DMS153 (cell line): Measurements from ENCODE around the gene UBE2J1.
"Not testable (repeated sequence)": the region's sequence is repeated elsewhere in the genome, so short reads cannot be mapped to it uniquely, and the experiment has no call there.

Experiments
- DNase-seq: peaks from one replicate; lab custom pipeline; 2025; lab: John Stamatoyannopoulos, UW

The UBE2J1 gene

GRCh38 chr6:89320012-89320559 lies 32.4 kb downstream of the UBE2J1 start:
- DNase-seq: no peak

DNA sequence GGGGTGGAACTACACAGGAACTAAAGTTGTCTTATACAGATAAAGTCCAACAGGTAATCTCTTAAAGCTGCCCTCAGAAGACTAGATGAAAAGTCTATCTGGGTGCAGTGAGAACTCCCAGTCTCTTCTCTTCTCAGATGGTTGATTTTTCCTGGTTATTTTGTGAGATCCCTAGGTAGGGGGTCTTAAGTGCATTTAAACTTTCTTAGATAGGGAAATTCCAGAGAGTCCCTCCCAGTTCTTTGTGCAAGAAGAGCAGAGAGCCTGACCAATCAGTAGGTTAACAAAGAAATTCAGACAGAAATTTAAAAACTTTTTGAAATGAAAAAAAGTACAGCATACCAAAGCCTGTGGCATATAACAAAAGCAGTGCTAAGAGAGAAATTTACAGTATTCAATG lies 35.5 kb downstream of the UBE2J1 start:
- no peak for DNase-seq

DNA sequence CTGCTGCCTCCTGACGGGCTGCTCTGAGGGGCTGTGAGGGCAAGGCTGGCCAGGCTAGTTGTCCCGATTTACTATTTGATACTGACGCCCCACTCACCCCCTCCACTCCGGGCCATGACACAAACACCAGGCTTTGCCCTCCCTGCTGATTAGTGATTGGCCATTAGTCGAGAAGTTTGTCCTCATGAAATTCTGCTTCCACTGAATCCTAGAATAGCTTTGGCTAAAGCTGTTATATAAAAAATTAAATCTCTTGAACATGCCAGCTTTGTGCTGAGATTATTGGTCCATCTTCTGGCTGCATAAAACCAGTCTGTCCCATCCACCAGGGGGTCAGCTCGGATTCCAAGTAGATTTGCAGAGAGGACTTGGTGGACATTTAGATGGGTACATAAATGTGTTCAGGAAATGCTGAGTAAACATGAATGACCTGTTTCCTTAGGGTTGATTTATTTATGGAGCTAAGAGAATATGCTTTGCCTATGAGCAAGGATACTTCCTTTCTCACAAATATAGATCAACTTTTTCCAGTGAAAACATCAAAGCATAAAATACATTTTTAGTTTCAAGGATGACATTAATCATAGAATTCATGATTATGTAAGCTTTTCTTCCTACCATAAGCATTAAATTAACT lies 37.2 kb downstream of the UBE2J1 start, which contains the start of gene GABRR2:
GABRR2 (minus strand) TSS at position 51 of the 637 bp plus-strand sequence. CDS start 134 bp downstream, outside the sequence.
- no peak for DNase-seq

- no peak for DNase-seq
Observed at GRCh38 chr6:89314692-89315091, 37.8 kb downstream of the UBE2J1 start.

DNA sequence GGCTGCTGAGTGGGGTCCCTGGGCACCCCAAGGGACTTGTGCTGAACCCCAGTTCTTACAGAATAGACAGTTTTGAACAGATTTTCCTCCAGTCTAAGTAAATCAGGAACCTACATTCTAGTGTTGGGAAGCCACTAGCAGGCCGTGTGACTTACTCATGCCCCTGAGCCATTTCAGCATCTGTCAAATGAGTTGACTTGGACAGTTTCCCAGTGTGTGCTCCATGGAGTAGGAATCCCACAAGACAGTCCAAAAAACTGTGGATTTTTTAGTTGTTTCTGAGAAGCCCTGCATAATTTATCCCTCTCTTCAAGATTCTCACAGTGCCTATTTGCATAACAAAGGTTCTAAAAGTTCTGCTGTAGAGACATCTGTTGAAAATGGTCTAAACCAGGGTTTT lies 39.5 kb downstream of the UBE2J1 start:
- no peak for DNase-seq

DNA sequence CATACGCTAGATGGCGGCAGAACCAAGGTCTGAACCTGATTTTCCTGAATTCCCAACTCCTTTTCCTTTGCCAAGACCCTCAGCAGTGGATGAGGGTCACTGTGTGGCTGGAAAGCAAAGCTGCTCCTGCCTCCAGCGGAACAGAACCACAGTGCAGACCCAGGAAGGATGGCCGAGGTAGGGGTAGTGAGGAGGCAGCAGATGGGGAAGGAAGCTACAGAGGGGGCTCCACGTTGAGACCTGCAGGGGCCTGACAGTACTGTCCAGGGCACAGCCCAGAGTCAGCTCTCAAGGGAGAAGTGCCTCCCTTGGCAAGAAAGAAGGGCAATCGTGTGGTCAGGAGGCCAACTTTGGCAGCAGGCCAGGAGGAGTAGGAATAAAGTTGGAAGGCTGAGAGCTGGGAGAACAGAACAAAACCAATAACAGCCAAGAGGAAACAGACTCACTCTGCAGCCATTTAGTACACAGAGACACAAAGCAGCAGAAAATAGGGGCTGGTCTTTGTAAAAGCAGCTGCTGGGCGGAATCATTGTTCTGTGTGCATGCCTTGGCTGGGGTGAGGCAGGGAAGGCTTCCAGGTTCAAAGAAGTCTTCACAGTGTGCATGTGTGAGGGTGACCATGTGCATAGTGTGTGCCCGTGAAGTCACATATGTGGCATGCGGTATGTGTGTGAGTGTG lies 40.5 kb downstream of the UBE2J1 start:
- DNase-seq: peak; percentile 71

- DNase-seq: no peak
Observed at GRCh38 chr6:89311530-89311852, 41.0 kb downstream of the UBE2J1 start.

GRCh38 chr6:89310929-89311328 lies 41.6 kb downstream of the UBE2J1 start:
- DNase-seq: no peak

DNA sequence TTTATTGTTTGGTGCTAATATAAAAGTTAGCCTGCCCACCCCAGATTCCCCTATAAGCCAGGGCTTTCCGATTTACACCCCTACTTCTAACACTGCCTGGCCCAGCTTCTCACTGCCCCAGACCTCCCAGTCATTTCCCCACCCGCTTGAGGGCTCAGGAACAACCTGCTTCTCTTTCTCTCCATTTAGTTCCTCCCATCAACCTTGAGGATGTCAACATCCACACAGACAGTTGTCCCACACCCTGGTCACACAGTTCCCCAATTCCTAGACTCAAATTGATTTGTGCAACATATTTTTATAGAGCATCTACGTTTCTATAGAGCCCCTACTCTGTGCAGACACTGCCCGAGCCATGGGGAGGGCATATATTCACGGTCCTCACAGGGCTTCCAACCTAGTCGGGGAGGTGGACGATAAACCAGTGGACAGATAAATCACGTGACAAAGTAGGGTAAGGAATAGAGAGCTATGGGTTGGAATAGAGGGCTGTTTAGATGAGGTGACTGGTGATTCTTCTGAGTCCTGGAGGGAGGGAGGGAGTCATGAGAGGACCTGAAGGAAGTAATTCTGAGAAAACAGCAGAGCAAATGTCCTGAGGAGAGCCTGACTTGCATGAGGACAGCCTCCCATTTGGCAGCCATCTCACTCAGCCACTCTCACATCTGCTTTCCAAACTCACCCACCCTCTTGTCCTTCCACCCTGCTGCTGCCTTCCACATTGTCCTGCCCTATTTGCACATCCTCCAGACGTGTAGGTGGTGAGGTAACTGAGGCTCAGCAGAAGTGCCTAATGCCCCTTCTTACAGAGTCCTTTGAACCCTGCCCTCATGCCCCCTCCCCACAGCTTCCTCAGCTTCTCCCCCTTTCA lies 43.8 kb downstream of the UBE2J1 start:
- DNase-seq: no peak

GRCh38 chr6:89304517-89304916 lies 48.0 kb downstream of the UBE2J1 start:
- DNase-seq: not testable (repeated sequence)

GRCh38 chr6:89302936-89303335 lies 49.6 kb downstream of the UBE2J1 start:
- DNase-seq: no peak

GRCh38 chr6:89302195-89302770 lies 50.2 kb downstream of the UBE2J1 start:
- DNase-seq: no peak

DNA sequence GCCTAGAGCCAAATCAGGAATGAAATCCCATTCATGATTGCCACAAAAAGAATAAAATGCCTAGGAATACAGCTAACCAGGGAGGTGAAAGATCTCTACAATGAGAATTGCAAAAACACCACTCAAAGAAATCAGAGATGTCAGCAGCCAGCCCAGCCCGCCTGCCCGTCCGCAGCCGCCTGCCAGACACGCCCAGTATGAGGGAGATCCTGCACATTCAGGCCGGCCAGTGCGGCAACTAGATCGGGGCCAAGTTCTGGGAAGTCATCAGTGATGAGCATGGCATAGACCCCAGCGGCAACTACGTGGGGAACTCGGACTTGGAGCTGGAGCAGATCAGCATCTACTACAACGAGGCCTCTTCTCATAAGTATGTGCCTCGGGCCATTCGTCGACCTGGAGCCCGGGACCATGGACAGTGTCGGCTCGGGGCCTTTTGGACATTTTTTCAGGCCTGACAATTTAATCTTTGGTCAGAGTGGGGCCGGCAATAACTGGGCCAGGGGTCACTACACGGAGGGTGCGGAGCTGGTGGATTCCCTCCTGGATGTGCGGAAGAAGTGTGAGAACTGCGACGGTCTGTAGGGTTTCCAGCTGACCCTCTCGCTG lies 50.8 kb downstream of the UBE2J1 start:
- no peak for DNase-seq

GRCh38 chr6:89299466-89299850 lies 53.1 kb downstream of the UBE2J1 start:
- DNase-seq: peak; percentile 42

- no peak for DNase-seq
Observed at GRCh38 chr6:89298680-89299465, 53.6 kb downstream of the UBE2J1 start.

GRCh38 chr6:89297695-89298351 lies 54.7 kb downstream of the UBE2J1 start:
- no peak for DNase-seq

DNA sequence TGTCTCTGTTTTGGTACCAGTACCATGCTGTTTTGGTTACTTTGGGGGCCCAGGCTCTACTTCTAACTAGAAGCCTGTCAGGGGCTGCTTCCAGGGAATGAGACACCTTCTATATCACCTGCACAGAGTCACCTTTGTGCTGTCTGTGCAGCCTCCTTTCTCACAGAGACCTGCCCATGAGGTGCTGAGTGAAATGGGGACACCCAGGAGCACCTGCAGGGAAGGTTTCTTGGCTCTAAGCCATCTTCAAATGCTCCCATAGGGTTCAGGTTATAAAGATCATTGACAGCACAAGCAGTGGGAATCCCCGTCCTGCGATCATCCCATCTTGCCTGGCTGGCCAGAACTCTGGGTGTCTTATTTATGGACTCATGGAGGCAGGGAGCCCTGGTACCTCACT lies 56.5 kb downstream of the UBE2J1 start:
- DNase-seq: no peak

DNA sequence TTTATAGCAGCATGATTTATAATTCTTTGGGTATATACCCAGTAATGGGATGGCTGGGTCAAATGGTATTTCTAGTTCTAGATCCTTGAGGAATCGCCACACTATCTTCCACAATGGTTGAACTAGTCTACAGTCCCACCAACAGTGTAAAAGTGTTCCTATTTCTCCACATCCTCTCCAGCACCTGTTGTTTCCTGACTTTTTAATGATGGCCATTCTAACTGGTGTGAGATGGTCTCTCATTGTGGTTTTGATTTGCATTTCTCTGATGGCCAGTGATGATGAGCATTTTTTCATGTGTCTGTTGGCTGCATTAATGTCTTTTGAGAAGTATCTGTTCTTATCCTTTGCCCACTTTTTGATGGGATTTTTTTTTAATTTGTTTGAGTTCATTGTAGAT lies 57.4 kb downstream of the UBE2J1 start:
- DNase-seq: not testable (repeated sequence)

- no peak for DNase-seq
Observed at GRCh38 chr6:89291256-89291819, 61.2 kb downstream of the UBE2J1 start.
